Muscle of arm (tissue), 12 donors: ENCODE measurements around the gene FAM216B. TPM values are rescaled to one million over a fixed set of nuclear protein-coding genes. Genes with fewer than 3 reads are reported as not detected.

Source experiments
- DNase-seq: peaks from one replicate; pipeline ENCODE4 v3.0.0-alpha.2; 2013
- polyA plus RNA-seq, 12 donors: library from polyadenylated mRNA; unstranded; fragments of 120-200 nt; gene quantifications; one replicate each; pipeline ENCODE4 v1.2.1, GENCODE V29; 2013; ENCODE audit not compliant: insufficient read length in 12 of 12

The FAM216B gene
- polyA plus RNA-seq, 12 donors, result 0.05 to 0.11 (median 0.08) TPM; not detected in 6

DNA sequence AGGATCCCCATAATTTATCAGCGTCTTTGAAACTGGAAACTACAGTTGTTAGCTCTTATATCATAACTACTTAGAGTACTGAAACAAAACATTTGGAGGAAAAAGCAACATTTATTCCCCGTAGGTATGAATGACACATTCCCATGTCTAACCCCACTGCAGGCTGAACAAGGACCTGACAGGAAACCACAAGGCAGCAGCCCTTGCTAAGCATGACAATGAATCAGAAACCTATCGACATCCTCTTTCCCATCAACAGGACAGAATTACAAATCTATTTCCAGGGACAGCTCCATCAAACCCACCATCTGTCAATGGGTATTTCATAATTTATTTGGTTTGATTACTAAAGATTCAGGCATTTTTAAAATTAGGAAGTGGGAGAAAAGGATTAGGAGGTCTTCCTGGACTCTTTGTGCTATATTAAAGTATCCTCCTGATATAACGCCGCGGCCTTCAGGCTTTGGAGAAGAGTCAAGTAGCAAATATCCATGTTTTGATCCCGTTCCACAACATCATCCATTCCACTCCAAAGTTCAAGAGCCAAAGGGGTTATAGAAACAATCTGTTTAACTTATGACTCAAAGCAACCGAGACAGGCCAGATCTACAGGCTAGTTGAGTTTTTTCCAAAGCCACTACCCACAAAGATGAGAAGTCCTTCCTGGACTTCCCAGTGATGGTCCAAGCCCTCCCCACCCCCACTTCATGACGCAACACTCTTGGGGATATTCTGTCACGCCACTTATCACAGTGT, 51.1 kb downstream of the FAM216B start:
- no peak for DNase-seq

DNA sequence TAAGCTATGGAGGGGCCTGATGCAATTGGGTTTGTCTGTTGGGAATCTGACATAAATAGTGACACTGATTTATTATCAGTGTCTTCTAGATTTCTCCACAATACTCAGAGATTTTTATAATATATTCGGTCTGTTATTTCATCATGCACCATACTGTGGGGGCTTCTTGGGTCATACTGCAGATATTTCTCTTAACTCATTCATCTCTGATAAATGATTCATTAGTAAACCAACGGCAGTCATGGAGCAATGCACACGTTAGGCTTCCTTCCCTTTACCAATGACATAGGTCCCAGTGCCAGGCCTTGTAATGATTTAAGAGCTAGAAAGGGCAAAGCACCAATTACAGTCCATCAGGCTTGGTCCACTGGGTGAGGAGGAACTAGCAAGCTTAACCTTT, 53.6 kb downstream of the FAM216B start:
- DNase-seq, result no peak

DNA sequence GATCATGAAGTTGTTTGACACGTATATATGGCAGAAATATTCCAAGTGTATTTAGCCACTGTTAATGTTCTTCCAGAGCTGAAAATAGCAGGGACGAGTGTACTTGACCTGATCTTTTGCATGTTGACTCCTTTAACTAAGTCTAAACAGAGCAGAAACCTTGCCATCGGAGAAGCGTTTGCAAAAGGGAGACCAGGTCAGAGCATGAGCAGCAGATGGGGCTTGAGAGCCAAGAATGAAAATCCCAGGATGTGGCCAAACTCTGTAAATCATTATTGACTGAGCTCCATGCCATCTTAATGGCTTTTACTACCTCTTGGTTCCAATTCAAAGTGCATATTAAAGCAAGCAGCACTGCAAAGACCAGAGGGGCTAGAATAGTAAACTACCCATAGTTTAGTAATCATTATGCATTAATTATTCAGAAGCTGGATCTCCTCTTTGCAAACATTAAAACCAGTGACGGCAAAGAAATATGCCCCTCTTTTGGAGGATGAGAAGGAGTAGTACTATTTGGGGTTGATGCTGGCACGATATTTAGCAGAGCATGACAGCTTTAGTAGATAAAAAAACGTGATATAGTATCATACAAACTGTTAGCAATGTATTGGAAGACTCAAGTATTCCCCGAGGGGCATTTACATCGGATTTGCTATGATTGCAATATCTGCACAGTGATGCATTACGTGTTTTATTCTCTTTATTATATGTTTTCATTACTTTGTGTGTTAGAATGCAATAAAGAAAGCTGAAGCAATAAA, 55.7 kb downstream of the FAM216B start:
- peak; percentile 27 for DNase-seq

Other genes starting within 250 kb of the FAM216B start
- 1 to 10 TPM in 3 of 12 donors, under 1 TPM in 2, not detected in 7; 0.10 to 6.2 (median 1.2) TPM for gene TNFSF11, start 207.4 kb upstream of the FAM216B start, polyA plus RNA-seq
- gene EPSTI1, start 210.7 kb downstream of the FAM216B start, polyA plus RNA-seq, result 10 to 100 TPM in 1 of 12 donors, 1 to 10 TPM in 10, not detected in 1; 1.7 to 22.8 (median 2.1) TPM
- gene DNAJC15, start 242.0 kb downstream of the FAM216B start, polyA plus RNA-seq, result 10 to 100 TPM in 10 of 12 donors, 1 to 10 TPM in 1, not detected in 1; 8.5 to 25.0 (median 19.7) TPM